ENCODE results near the gene TTBK2. TPM values are rescaled to one million over a fixed set of nuclear protein-coding genes. Genes with fewer than 3 reads are reported as not detected.

The TTBK2 gene
- polyA plus RNA-seq, 3 donors, result 3.7 to 9.0 (median 5.7) TPM

DNA sequence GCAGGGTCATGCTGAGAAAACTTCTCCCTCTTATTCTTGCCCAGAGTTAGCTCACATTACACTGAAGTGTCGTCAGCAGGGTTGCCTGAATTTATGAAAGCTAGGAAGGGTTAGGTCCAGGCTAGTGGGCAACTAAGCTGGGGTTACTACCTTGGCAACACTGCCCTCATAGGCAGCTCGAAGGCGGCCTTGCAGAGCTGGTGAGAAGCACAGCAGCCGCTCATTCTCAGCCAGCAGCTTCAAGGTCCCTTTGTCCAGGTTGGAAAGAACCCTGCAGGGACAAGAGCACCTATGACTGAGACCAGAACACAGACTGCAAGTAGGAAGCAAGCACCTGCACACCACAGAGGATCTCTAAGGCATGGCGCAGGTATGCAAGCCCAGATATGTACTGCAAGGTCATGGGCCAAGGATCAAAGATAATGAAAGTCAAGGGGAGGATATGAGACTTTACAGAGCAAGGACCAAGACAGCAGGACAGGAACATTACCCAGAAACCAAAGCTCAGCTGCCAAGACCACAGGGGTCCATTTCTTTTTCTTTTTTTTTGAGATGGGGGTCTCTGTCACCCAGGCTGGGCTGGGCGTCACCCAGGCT, 186.4 kb downstream of the TTBK2 start:
- Histone ChIP-seq H3K4me1 (ENCODE audit: control insufficient read depth in 1 of 2, insufficient read depth in 2 of 2, low read length in 2 of 2) (peaks cover 11 to 19% of the 10 kb centered on the region in 2 donors), H3K36me3 (replicated peaks in 1 of 2; ENCODE audit: control insufficient read depth in 1 of 2, insufficient read depth in 2 of 2, low read length in 2 of 2) (peaks cover 52 to 59% of the 10 kb centered on the region in 2 donors), H3K4me2 (replicated peaks; ENCODE audit: extremely low read depth, low read length, poor library complexity, severe bottlenecking) (no peak overlapping the region), H2AFZ (ENCODE audit: insufficient read depth, low read depth, low read length, poor library complexity, severe bottlenecking) (no peak overlapping the region), H3K4me3 (replicated peaks in 1 of 3; ENCODE audit: low read depth in 2 of 3, low read length in 3 of 3) (no peak overlapping the region), H3K27me3 (ENCODE audit: control insufficient read depth in 2 of 2, insufficient read depth in 2 of 2, low read length in 2 of 2) (no peaks in the 10 kb centered on the region), H3K9me3 (replicated peaks in 1 of 2; ENCODE audit: control insufficient read depth in 1 of 2, insufficient read depth in 1 of 2, low read length in 2 of 2) (no peaks in the 10 kb centered on the region), H3K79me2 (ENCODE audit: insufficient read depth, low read length) (peaks cover 16% of the 10 kb centered on the region), H4K20me1 (ENCODE audit: insufficient read depth, low read length) (no peaks in the 10 kb centered on the region), H3K27ac (ENCODE audit: low read depth in 1 of 2, low read length in 2 of 2) (no peak overlapping the region), H3K9ac (ENCODE audit: insufficient read depth, low read length, poor library complexity, severe bottlenecking) (no peak overlapping the region)
- intact Hi-C loops (cut with micrococcal nuclease), result loop anchor here in 1 of 2 donors (10.0 kb wide), 1 partner anchor 191 kb away; the partner anchor contains the start of gene TTBK2
- DNase-seq, result no peak
- H3K27me3 Mint-ChIP-seq (ENCODE audit: low read depth in 3 of 3), result peaks cover 0 to 2% (median 1%) of the 10 kb centered on the region in 3 donors
- peaks cover 14% of the 10 kb centered on the region for H3K4me1 Mint-ChIP-seq
- H3K36me3 Mint-ChIP-seq, result peaks cover 53 to 57% of the 10 kb centered on the region in 2 donors
- no peak overlapping the region for H3K4me3 Mint-ChIP-seq
- H3K27ac Mint-ChIP-seq, result peak overlapping the region in 1 of 7 donors; percentile 77
- no peak for TF ChIP-seq CTCF (IDR thresholded peaks at IDR 0.05)
- 97% methylated on average over 4 of the region's 6 CpGs for WGBS (ENCODE audit: insufficient coverage)
- H3K9me3 Mint-ChIP-seq, result no peaks in the 10 kb centered on the region

- Histone ChIP-seq H2AFZ (ENCODE audit: insufficient read depth, low read depth, low read length, poor library complexity, severe bottlenecking) (no peak overlapping the region), H3K79me2 (ENCODE audit: insufficient read depth, low read length) (peaks cover 16% of the 10 kb centered on the region), H3K4me1 (ENCODE audit: control insufficient read depth in 1 of 2, insufficient read depth in 2 of 2, low read length in 2 of 2) (peaks cover 11 to 19% of the 10 kb centered on the region in 2 donors), H3K27ac (ENCODE audit: low read depth in 1 of 2, low read length in 2 of 2) (no peak overlapping the region), H3K27me3 (ENCODE audit: control insufficient read depth in 2 of 2, insufficient read depth in 2 of 2, low read length in 2 of 2) (no peaks in the 10 kb centered on the region), H3K36me3 (replicated peaks in 1 of 2; ENCODE audit: control insufficient read depth in 1 of 2, insufficient read depth in 2 of 2, low read length in 2 of 2) (peaks cover 64 to 71% of the 10 kb centered on the region in 2 donors), H3K4me2 (replicated peaks; ENCODE audit: extremely low read depth, low read length, poor library complexity, severe bottlenecking) (no peak overlapping the region), H3K9ac (ENCODE audit: insufficient read depth, low read length, poor library complexity, severe bottlenecking) (no peak overlapping the region), H4K20me1 (ENCODE audit: insufficient read depth, low read length) (no peaks in the 10 kb centered on the region), H3K9me3 (replicated peaks in 1 of 2; ENCODE audit: control insufficient read depth in 1 of 2, insufficient read depth in 1 of 2, low read length in 2 of 2) (no peaks in the 10 kb centered on the region), H3K4me3 (replicated peaks in 1 of 3; ENCODE audit: low read depth in 2 of 3, low read length in 3 of 3) (no peak overlapping the region)
- H3K4me1 Mint-ChIP-seq, result peaks cover 14% of the 10 kb centered on the region
- no peak overlapping the region for H3K4me3 Mint-ChIP-seq
- peaks cover 61 to 69% of the 10 kb centered on the region in 2 donors for H3K36me3 Mint-ChIP-seq
- H3K27ac Mint-ChIP-seq, result peak overlapping the region in 1 of 7 donors; percentile 72
- intact Hi-C loops (cut with micrococcal nuclease), result loop anchor here in 1 of 2 donors (10.0 kb wide), 1 partner anchor 192 kb away; the partner anchor contains the start of gene TTBK2
- DNase-seq, result no peak
- H3K27me3 Mint-ChIP-seq (ENCODE audit: low read depth in 3 of 3), result peaks cover 0 to 2% (median 1%) of the 10 kb centered on the region in 3 donors
- no peaks in the 10 kb centered on the region for H3K9me3 Mint-ChIP-seq
- TF ChIP-seq CTCF (IDR thresholded peaks at IDR 0.05), result no peak
- 98% methylated on average over 11 of the region's 11 CpGs for WGBS (ENCODE audit: insufficient coverage)
Measured at GRCh38 chr15:42733027-42733426, 187.6 kb downstream of the TTBK2 start.
